ENCODE data around the gene CKMT2.

Gene CKMT2

GRCh38 chr5:81233080-81233634 is at the start of gene CKMT2:
CKMT2 (plus strand) TSS chr5:81233322; CDS start chr5:81251133, 17,811 bp downstream.
- no peak for DNase-seq (ENCODE audit: extremely low read depth in 1 of 2, low read depth in 1 of 2)

GRCh38 chr5:81183811-81184748 is 49.0 kb upstream of the CKMT2 start:
- no peak for DNase-seq (ENCODE audit: extremely low read depth in 1 of 2, low read depth in 1 of 2)

- no peak for DNase-seq (ENCODE audit: extremely low read depth in 1 of 2, low read depth in 1 of 2)
Measured at GRCh38 chr5:81184749-81185110, 48.4 kb upstream of the CKMT2 start.

GRCh38 chr5:81187885-81188284 is 45.2 kb upstream of the CKMT2 start:
- no peak for DNase-seq (ENCODE audit: extremely low read depth in 1 of 2, low read depth in 1 of 2)

GRCh38 chr5:81188962-81189361 is 44.2 kb upstream of the CKMT2 start:
- no peak for DNase-seq (ENCODE audit: extremely low read depth in 1 of 2, low read depth in 1 of 2)

GRCh38 chr5:81189875-81190498 is 43.1 kb upstream of the CKMT2 start:
- DNase-seq (ENCODE audit: extremely low read depth in 1 of 2, low read depth in 1 of 2), result no peak

- DNase-seq (ENCODE audit: extremely low read depth in 1 of 2, low read depth in 1 of 2), result no peak
Measured at GRCh38 chr5:81191726-81192372, 41.3 kb upstream of the CKMT2 start.

- no peak for DNase-seq (ENCODE audit: extremely low read depth in 1 of 2, low read depth in 1 of 2)
Measured at GRCh38 chr5:81192373-81192750, 40.8 kb upstream of the CKMT2 start.

- DNase-seq (ENCODE audit: extremely low read depth in 1 of 2, low read depth in 1 of 2), result peak; percentile 43 to 66
Measured at GRCh38 chr5:81194633-81195334, 38.3 kb upstream of the CKMT2 start.

- no peak for DNase-seq (ENCODE audit: extremely low read depth in 1 of 2, low read depth in 1 of 2)
Measured at GRCh38 chr5:81195335-81195929, 37.7 kb upstream of the CKMT2 start.

GRCh38 chr5:81202655-81203054 is 30.5 kb upstream of the CKMT2 start:
- DNase-seq (ENCODE audit: extremely low read depth in 1 of 2, low read depth in 1 of 2), result no peak

GRCh38 chr5:81203729-81204128 is 29.4 kb upstream of the CKMT2 start:
- DNase-seq (ENCODE audit: extremely low read depth in 1 of 2, low read depth in 1 of 2), result no peak

- DNase-seq (ENCODE audit: extremely low read depth in 1 of 2, low read depth in 1 of 2), result no peak
Measured at GRCh38 chr5:81204205-81204604, 28.9 kb upstream of the CKMT2 start.

GRCh38 chr5:81205058-81205457 is 28.1 kb upstream of the CKMT2 start:
- DNase-seq (ENCODE audit: extremely low read depth in 1 of 2, low read depth in 1 of 2), result no peak

- no peak for DNase-seq (ENCODE audit: extremely low read depth in 1 of 2, low read depth in 1 of 2)
Measured at GRCh38 chr5:81207009-81207408, 26.1 kb upstream of the CKMT2 start.

- no peak for DNase-seq (ENCODE audit: extremely low read depth in 1 of 2, low read depth in 1 of 2)
Measured at GRCh38 chr5:81208904-81209303, 24.2 kb upstream of the CKMT2 start.

- DNase-seq (ENCODE audit: extremely low read depth in 1 of 2, low read depth in 1 of 2), result no peak
Measured at GRCh38 chr5:81209386-81209785, 23.7 kb upstream of the CKMT2 start.

GRCh38 chr5:81209869-81210493 is 23.1 kb upstream of the CKMT2 start:
- DNase-seq (ENCODE audit: extremely low read depth in 1 of 2, low read depth in 1 of 2), result no peak

- no peak for DNase-seq (ENCODE audit: extremely low read depth in 1 of 2, low read depth in 1 of 2)
Measured at GRCh38 chr5:81212211-81212751, 20.8 kb upstream of the CKMT2 start.

GRCh38 chr5:81213070-81213469 is 20.1 kb upstream of the CKMT2 start:
- no peak for DNase-seq (ENCODE audit: extremely low read depth in 1 of 2, low read depth in 1 of 2)

All from activated CD8-positive, alpha-beta memory T cell treated with anti-CD3 and anti-CD28 coated beads for 1 hour (primary cell).